GM18505 (cell line): ENCODE results near the gene SNRPA.

Experiments
- ATAC-seq: cut with Tn5 transposase; IDR thresholded peaks from one replicate; pipeline ENCODE4 v1.9.1; 2021; ENCODE audit not compliant: unreplicated experiment
- POLR2A ChIP-seq: IDR thresholded peaks from 4 replicates; pipeline ENCODE4 v1.6.1; 2011; ENCODE audit warnings: borderline replicate concordance; ENCODE audit not compliant: insufficient read depth, insufficient read length; ENCODE audit errors: extremely low read depth

Gene SNRPA

GRCh38 chr19:40733149-40733548, 17.9 kb upstream of the SNRPA start:
- no peak for TF ChIP-seq POLR2A
- no peak for ATAC-seq

- no peak for ATAC-seq
- no peak for TF ChIP-seq POLR2A
These were observed 15.8 kb upstream of the SNRPA start for GRCh38 chr19:40735013-40735771.

- TF ChIP-seq POLR2A = no peak
- ATAC-seq = no peak
These were observed 14.3 kb upstream of the SNRPA start for GRCh38 chr19:40736661-40737060.

- no peak for ATAC-seq
- TF ChIP-seq POLR2A = no peak
These were observed 13.8 kb upstream of the SNRPA start for GRCh38 chr19:40737102-40737644.

GRCh38 chr19:40739030-40739839, 11.8 kb upstream of the SNRPA start:
- no peak for TF ChIP-seq POLR2A
- no peak for ATAC-seq

GRCh38 chr19:40739871-40740703, 10.9 kb upstream of the SNRPA start:
- ATAC-seq = no peak
- TF ChIP-seq POLR2A = no peak

- no peak for TF ChIP-seq POLR2A
- ATAC-seq = no peak
These were observed 10.3 kb upstream of the SNRPA start for GRCh38 chr19:40740747-40741146.

GRCh38 chr19:40741527-40742390, 9.2 kb upstream of the SNRPA start:
- no peak for TF ChIP-seq POLR2A
- ATAC-seq = no peak

GRCh38 chr19:40742477-40742876, 8.5 kb upstream of the SNRPA start:
- ATAC-seq = no peak
- no peak for TF ChIP-seq POLR2A

- TF ChIP-seq POLR2A = no peak
- no peak for ATAC-seq
These were observed 8.1 kb upstream of the SNRPA start for GRCh38 chr19:40742886-40743285.

- ATAC-seq = no peak
- no peak for TF ChIP-seq POLR2A
These were observed 7.1 kb upstream of the SNRPA start for GRCh38 chr19:40743926-40744325.
